GM10248 (cell line): ENCODE measurements around the gene NEURL1.

Experiments used
- CTCF ChIA-PET: fragments of 300-600 bp; sonication (Branson Sonifier 250); formaldehyde crosslinking; extraction: SDS; loops from one replicate; lab custom pipeline; 2021; ENCODE audit warnings: antibody characterized with exemption; lab: Yijun Ruan, JAX
- POLR2A ChIA-PET: fragments of 350-650 bp; sonication (Branson Sonifier 250); formaldehyde crosslinking; extraction: SDS; loops from one replicate; lab custom pipeline; 2020; ENCODE audit warnings: antibody characterized with exemption; lab: Yijun Ruan, JAX
- DNase-seq: peaks from one replicate; pipeline ENCODE4 v3.0.0; 2012; ENCODE audit errors: extremely low spot score
- TF ChIP-seq, protein P1 (sequence below): IDR thresholded peaks from 2 replicates; pipeline ENCODE4 v1.5.1; 2012; ENCODE audit warnings: mild to moderate bottlenecking, low read depth; ENCODE audit errors: extremely low read depth, missing control alignments, control extremely low read depth

The NEURL1 gene, protein sequence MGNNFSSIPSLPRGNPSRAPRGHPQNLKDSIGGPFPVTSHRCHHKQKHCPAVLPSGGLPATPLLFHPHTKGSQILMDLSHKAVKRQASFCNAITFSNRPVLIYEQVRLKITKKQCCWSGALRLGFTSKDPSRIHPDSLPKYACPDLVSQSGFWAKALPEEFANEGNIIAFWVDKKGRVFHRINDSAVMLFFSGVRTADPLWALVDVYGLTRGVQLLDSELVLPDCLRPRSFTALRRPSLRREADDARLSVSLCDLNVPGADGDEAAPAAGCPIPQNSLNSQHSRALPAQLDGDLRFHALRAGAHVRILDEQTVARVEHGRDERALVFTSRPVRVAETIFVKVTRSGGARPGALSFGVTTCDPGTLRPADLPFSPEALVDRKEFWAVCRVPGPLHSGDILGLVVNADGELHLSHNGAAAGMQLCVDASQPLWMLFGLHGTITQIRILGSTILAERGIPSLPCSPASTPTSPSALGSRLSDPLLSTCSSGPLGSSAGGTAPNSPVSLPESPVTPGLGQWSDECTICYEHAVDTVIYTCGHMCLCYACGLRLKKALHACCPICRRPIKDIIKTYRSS

DNA sequence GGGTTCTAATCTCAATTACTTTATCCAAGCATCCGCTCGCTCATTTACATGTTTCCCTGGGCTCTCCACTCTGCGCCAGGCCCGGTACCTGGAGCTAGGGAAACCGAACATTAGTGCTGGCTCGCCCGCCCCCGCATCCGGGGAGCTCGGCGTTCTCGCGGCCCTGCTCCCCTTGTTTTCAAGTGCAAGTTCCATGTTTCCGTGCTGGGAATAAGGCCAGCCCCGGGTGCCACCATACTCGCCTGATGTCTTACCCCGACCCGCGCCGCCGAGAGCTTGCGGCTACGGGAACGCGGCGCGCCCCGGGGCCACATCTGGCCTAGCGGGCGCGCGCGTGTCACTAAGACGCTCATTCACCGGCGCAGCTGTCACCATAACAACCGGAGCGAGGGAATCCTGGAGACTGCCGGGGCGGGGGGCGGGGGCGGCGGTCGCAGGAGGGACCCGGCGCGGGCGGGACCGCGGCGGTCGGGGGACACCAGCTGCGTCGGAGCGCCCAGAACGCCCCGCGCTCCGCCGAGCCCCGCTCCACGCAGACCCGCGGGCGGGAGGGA, at the start of gene NEURL1:
TSS of gene NEURL1 (plus strand) at position 344 of the 554 bp plus-strand sequence. CDS start 683 bp downstream, outside the sequence.
- ChIA-PET CTCF (interaction anchor here (0.9 to 7.9 kb wide), 13 partner anchors 9 to 106 kb away, joined by 3 to 69 read pairs (median 4); partner anchors contain the start of gene ATP5MK), POLR2A (no interaction called here)
- no peak for DNase-seq
- TF ChIP-seq, protein P1, sequence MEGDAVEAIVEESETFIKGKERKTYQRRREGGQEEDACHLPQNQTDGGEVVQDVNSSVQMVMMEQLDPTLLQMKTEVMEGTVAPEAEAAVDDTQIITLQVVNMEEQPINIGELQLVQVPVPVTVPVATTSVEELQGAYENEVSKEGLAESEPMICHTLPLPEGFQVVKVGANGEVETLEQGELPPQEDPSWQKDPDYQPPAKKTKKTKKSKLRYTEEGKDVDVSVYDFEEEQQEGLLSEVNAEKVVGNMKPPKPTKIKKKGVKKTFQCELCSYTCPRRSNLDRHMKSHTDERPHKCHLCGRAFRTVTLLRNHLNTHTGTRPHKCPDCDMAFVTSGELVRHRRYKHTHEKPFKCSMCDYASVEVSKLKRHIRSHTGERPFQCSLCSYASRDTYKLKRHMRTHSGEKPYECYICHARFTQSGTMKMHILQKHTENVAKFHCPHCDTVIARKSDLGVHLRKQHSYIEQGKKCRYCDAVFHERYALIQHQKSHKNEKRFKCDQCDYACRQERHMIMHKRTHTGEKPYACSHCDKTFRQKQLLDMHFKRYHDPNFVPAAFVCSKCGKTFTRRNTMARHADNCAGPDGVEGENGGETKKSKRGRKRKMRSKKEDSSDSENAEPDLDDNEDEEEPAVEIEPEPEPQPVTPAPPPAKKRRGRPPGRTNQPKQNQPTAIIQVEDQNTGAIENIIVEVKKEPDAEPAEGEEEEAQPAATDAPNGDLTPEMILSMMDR = no peak

DNA sequence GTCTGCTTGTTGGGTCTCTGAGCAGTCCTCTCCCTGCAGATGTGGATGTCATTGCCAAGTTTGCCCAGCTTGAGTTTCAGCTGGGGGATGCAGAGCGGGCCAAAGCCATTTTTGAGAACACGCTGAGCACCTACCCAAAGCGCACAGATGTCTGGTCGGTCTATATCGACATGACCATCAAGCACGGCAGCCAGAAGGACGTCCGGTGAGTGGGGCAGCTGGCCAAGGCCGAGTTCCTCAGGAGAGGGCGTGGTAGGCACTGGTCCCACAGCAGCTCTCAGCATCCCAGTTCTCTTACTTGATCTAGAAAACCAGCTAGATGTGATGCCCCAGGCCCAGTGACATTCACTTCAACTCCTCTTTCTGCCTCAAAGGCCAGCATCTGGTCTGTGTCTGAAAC, 49.0 kb upstream of the NEURL1 start:
- ChIA-PET POLR2A (no interaction called here), CTCF (interaction anchor here (0.8 to 1.0 kb wide), 2 partner anchors 28 to 39 kb away, joined by 3 read pairs; no protein-coding TSS in a partner anchor)
- DNase-seq = no peak
- TF ChIP-seq, protein P1 = no peak

DNA sequence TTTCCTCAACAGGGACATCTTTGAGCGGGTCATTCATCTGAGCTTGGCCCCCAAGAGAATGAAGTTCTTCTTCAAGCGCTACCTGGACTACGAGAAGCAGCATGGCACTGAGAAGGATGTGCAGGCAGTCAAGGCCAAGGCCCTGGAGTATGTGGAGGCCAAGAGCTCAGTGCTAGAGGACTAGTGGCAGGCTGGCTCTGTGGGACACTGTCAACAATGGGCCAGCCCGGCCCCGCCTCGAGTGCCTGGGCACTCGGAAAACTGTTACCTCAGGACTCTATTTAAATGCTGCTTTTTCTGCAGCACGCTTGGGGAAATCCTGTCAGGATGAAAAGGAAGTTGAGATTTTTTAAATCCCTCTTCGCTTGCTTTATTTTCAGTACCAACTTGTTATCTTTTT, 48.1 kb upstream of the NEURL1 start:
- ChIA-PET POLR2A (no interaction called here), CTCF (interaction anchor here (1.0 kb wide), 1 partner anchor 38 kb away, joined by 3 read pairs; no protein-coding TSS in a partner anchor)
- TF ChIP-seq, protein P1 = no peak
- DNase-seq = no peak

DNA sequence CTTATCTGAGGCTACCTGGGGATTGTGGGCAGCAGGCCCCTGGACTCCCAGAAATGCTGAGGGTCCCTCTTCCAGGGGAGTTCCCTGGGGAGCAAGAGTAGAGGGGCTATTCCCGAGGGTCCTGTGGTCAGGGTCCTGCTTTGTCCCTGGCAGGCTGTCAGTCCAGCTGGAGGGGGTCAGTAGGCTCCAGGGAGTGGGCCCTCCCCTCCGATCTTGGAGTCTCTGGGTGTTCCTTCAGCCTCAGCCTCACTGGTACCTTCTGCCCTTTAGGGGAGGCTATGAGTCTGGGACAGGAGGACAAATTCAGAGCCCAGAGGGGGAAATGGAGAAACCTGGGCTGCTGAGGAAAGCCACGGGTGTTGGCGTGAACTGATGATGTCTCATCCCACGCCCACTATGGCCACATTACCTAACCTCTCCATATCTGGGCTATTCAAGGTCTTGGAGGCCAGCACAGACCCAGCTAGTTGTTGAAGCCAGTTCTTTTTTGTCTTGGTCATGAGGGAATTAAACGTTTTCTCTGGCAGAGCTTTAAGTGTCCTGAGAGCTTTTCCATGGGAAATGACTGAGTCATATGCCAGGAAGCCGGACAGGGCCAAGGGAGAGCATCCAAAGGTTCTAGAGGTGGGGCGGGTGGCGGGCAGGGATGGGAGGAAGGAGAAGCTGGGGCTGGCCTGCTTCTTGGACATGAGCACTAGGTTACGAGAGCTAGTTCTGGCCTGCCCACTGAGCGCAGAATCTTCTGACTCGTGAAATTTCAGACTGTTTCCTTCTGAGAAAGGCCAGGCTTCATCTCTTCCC, 47.5 kb upstream of the NEURL1 start:
- no peak for DNase-seq
- TF ChIP-seq, protein P1 = no peak
- ChIA-PET POLR2A (no interaction called here), CTCF (interaction anchor here (1.2 kb wide), 1 partner anchor 39 kb away, joined by 3 read pairs; no protein-coding TSS in a partner anchor)

DNA sequence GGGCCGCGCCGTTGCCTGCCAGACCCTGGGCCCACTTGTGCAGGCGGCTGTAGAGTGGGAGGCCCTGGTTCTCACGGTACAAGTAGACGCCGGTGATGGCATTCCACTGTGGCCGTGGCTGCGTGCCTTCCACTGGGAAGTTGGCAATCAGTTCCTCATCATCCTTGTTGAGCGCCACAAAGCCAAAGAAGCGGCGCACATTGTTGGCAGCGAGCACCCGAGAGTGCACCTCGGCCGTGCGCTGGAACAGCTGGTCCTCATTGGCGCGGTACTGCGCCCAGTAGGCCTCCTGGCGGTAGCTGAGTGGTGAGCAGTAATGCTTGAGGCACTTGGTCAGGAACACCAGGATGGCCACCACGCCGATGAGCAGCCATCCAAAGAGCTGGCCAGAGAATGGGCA, 46.3 kb upstream of the NEURL1 start:
- ChIA-PET CTCF (no interaction called here), POLR2A (no interaction called here)
- TF ChIP-seq, protein P1 = no peak
- no peak for DNase-seq
